Cerebellar nuclear complex (tissue), 1 donor: ENCODE data around the gene SLC10A7.
"Not testable (repeated sequence)": the region's sequence is repeated elsewhere in the genome, so short reads cannot be mapped to it uniquely, and the experiment has no call there.

ENCODE experiments used
- DNase-seq, 2 experiments: peaks; one replicate each; lab custom pipeline; 2025; lab: John Stamatoyannopoulos, UW

The SLC10A7 gene

GRCh38 chr4:146350114-146350513, 171.6 kb downstream of the SLC10A7 start:
- not testable (repeated sequence) for DNase-seq

- no peak for DNase-seq
Measured at GRCh38 chr4:146349306-146349705, 172.4 kb downstream of the SLC10A7 start.

GRCh38 chr4:146347822-146348221, 173.9 kb downstream of the SLC10A7 start:
- DNase-seq: no peak

- DNase-seq: no peak
Measured at GRCh38 chr4:146346276-146346675, 175.5 kb downstream of the SLC10A7 start.

- DNase-seq: no peak
Measured at GRCh38 chr4:146343776-146344175, 178.0 kb downstream of the SLC10A7 start.

- DNase-seq: no peak
Measured at GRCh38 chr4:146343199-146343598, 178.5 kb downstream of the SLC10A7 start.

GRCh38 chr4:146342600-146343192, 179.0 kb downstream of the SLC10A7 start:
- no peak for DNase-seq

- DNase-seq: no peak
Measured at GRCh38 chr4:146340798-146341197, 180.9 kb downstream of the SLC10A7 start.

GRCh38 chr4:146338512-146338911, 183.2 kb downstream of the SLC10A7 start:
- no peak for DNase-seq

- DNase-seq: no peak
Measured at GRCh38 chr4:146336410-146336807, 185.3 kb downstream of the SLC10A7 start.

GRCh38 chr4:146335763-146336409, 185.9 kb downstream of the SLC10A7 start:
- no peak for DNase-seq

- DNase-seq: no peak
Measured at GRCh38 chr4:146334862-146335449, 186.8 kb downstream of the SLC10A7 start.

GRCh38 chr4:146333895-146334262, 187.9 kb downstream of the SLC10A7 start:
- no peak for DNase-seq

GRCh38 chr4:146333187-146333894, 188.4 kb downstream of the SLC10A7 start:
- DNase-seq: no peak

- DNase-seq: no peak
Measured at GRCh38 chr4:146330392-146330791, 191.3 kb downstream of the SLC10A7 start.

- DNase-seq: no peak
Measured at GRCh38 chr4:146329050-146329716, 192.6 kb downstream of the SLC10A7 start.

GRCh38 chr4:146327859-146328650, 193.7 kb downstream of the SLC10A7 start:
- no peak for DNase-seq

GRCh38 chr4:146318894-146319293, 202.8 kb downstream of the SLC10A7 start:
- DNase-seq: no peak

GRCh38 chr4:146317783-146318182, 204.0 kb downstream of the SLC10A7 start:
- no peak for DNase-seq

GRCh38 chr4:146315184-146315583, 206.6 kb downstream of the SLC10A7 start:
- DNase-seq: no peak

- DNase-seq: no peak
Measured at GRCh38 chr4:146311238-146311970, 210.3 kb downstream of the SLC10A7 start.
